Large intestine (tissue), 12 donors: ENCODE measurements around the gene PSENEN. TPM values are rescaled to one million over a fixed set of nuclear protein-coding genes. Genes with fewer than 3 reads are reported as not detected.

Experiments
- DNase-seq, 2 donors: peaks; one replicate each; pipeline versions ENCODE4 v3.0.0 to v3.0.0-alpha.2; 2013
- H3K27ac ChIP-seq: one replicate; pipeline ENCODE4 v1.5.1; 2013; ENCODE audit warnings: low read length
- H3K27me3 ChIP-seq: 2 replicates; pipeline ENCODE4 v1.6.1; 2013; ENCODE audit warnings: low read length; ENCODE audit not compliant: control insufficient read depth, insufficient read depth
- H3K36me3 ChIP-seq: 2 replicates; pipeline ENCODE4 v1.6.1; 2013; ENCODE audit warnings: low read length; ENCODE audit not compliant: control insufficient read depth, insufficient read depth
- H3K4me1 ChIP-seq: one replicate; pipeline ENCODE4 v1.6.1; 2013; ENCODE audit warnings: low read length; ENCODE audit not compliant: control insufficient read depth, insufficient read depth
- H3K4me3 ChIP-seq: one replicate; pipeline ENCODE4 v1.5.1; 2013; ENCODE audit warnings: low read length
- H3K9me3 ChIP-seq: one replicate; pipeline ENCODE4 v1.6.1; 2013; ENCODE audit warnings: mild to moderate bottlenecking, low read depth, low read length, moderate library complexity; ENCODE audit not compliant: control insufficient read depth
- WGBS: methylation state at CpG from one replicate; pipeline ENCODE4 v1.1.5; 2013; ENCODE audit warnings: low lambda C conversion rate; ENCODE audit not compliant: insufficient coverage; 5-methylcytosine and 5-hydroxymethylcytosine counted together
- long read RNA-seq, 11 donors: transcript quantifications; one replicate each; lab custom pipeline, GENCODE V29; 2026
- polyA plus RNA-seq: library from polyadenylated mRNA; unstranded; fragments of 120-200 nt; gene quantifications from one replicate; pipeline ENCODE4 v1.2.1, GENCODE V29; 2013

PSENEN gene
- polyA plus RNA-seq, result 63.3 TPM
- long read RNA-seq, donor 1, transcript PSENEN-202 (4 exons, 1,661 nt), result major isoform, 15 of 17 reads
- long read RNA-seq, donor 1, partial matches to known transcripts, result 0 of 17 reads
- long read RNA-seq, donor 1, other reads (novel, unspliced or antisense), result 0 of 17 reads
- long read RNA-seq, donor 2, transcript PSENEN-202 (4 exons, 1,661 nt), result major isoform, 48 of 59 reads
- long read RNA-seq, donor 2, partial matches to known transcripts, result 5 of 59 reads
- long read RNA-seq, donor 2, other reads (novel, unspliced or antisense), result 0 of 59 reads
- long read RNA-seq, donor 3, result 0 reads
- long read RNA-seq, donor 4, partial matches to known transcripts, result 0 of 2 reads
- long read RNA-seq, donor 4, other reads (novel, unspliced or antisense), result 0 of 2 reads
- long read RNA-seq, donor 5, transcript PSENEN-202 (4 exons, 1,661 nt), result major isoform, 16 of 16 reads
- long read RNA-seq, donor 5, partial matches to known transcripts, result 0 of 16 reads
- long read RNA-seq, donor 5, other reads (novel, unspliced or antisense), result 0 of 16 reads
- long read RNA-seq, donor 6, transcript PSENEN-202 (4 exons, 1,661 nt), result major isoform, 14 of 32 reads
- long read RNA-seq, donor 6, partial matches to known transcripts, result 5 of 32 reads
- long read RNA-seq, donor 6, other reads (novel, unspliced or antisense), result 11 of 32 reads
- long read RNA-seq, donor 7, transcript PSENEN-202 (4 exons, 1,661 nt), result major isoform, 12 of 17 reads
- long read RNA-seq, donor 7, partial matches to known transcripts, result 0 of 17 reads
- long read RNA-seq, donor 7, other reads (novel, unspliced or antisense), result 5 of 17 reads
- long read RNA-seq, donor 8, transcript PSENEN-202 (4 exons, 1,661 nt), result major isoform, 44 of 74 reads
- long read RNA-seq, donor 8, partial matches to known transcripts, result 11 of 74 reads
- long read RNA-seq, donor 8, other reads (novel, unspliced or antisense), result 13 of 74 reads
- long read RNA-seq, donor 9, transcript PSENEN-202 (4 exons, 1,661 nt), result major isoform, 22 of 36 reads
- long read RNA-seq, donor 9, partial matches to known transcripts, result 0 of 36 reads
- long read RNA-seq, donor 9, other reads (novel, unspliced or antisense), result 12 of 36 reads
- long read RNA-seq, donor 10, transcript PSENEN-202 (4 exons, 1,661 nt), result major isoform, 26 of 46 reads
- long read RNA-seq, donor 10, partial matches to known transcripts, result 14 of 46 reads
- long read RNA-seq, donor 10, other reads (novel, unspliced or antisense), result 6 of 46 reads
- long read RNA-seq, donor 11, transcript PSENEN-202 (4 exons, 1,661 nt), result major isoform, 28 of 30 reads
- long read RNA-seq, donor 11, partial matches to known transcripts, result 0 of 30 reads
- long read RNA-seq, donor 11, other reads (novel, unspliced or antisense), result 0 of 30 reads

DNA sequence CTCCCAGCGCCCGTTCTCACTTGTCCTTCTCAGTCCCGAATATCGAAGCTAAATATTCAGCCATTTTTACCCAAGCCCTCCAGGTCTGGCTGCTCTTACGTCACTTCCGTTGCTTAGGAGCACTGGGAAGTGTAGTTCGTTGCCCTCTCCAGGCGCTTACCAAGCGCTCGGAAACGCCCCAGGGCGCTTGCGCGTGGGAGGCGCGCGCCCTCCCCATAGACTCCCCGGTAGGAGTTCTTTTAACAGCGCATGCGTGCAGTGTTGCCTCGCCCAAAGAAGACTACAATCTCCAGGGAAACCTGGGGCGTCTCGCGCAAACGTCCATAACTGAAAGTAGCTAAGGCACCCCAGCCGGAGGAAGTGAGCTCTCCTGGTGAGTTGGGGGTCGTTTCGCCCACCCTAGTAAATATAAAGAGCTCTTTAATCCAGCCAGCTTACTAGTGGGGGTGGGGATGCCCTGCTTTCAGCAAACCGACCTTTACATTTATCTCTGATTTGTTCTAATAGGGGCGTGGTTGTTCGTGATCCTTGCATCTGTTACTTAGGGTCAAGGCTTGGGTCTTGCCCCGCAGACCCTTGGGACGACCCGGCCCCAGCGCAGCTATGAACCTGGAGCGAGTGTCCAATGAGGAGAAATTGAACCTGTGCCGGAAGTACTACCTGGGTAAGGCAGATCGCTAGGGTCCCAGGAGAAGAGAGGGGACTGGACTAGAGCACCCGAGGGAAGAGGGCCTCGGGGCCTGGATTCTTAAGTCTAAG lies at the start of gene PSENEN, which contains the start of gene U2AF1L4:
Gene PSENEN (plus strand): TSS at position 324 of the 759 bp plus-strand sequence. CDS start 280 bp downstream, at position 604.
Gene U2AF1L4 (minus strand): TSS at position 91 of the 759 bp plus-strand sequence. CDS start 27 bp downstream, at position 64.
- peak; percentile 100 for DNase-seq
- Histone ChIP-seq H3K27me3 (no peaks in the 10 kb centered on the region), H3K36me3 (peaks cover 3% of the 10 kb centered on the region), H3K9me3 (no peaks in the 10 kb centered on the region), H3K27ac (peak within 1 kb of the TSS; percentile 96), H3K4me3 (peak within 1 kb of the TSS; percentile 90), H3K4me1 (peaks cover 25% of the 10 kb centered on the region)
- WGBS, result no CpG with 5 or more reads among the region's 40 CpGs

GRCh38 chr19:35695895-35696422 lies 49.5 kb upstream of the PSENEN start:
- Histone ChIP-seq H3K27me3 (no peaks in the 10 kb centered on the region), H3K4me3 (no peak overlapping the region), H3K36me3 (no peaks in the 10 kb centered on the region), H3K4me1 (no peaks in the 10 kb centered on the region), H3K9me3 (no peaks in the 10 kb centered on the region), H3K27ac (no peak overlapping the region)
- DNase-seq, result no peak
- no CpG with 5 or more reads among the region's 2 CpGs for WGBS

- Histone ChIP-seq H3K9me3 (no peaks in the 10 kb centered on the region), H3K36me3 (no peaks in the 10 kb centered on the region), H3K27me3 (no peaks in the 10 kb centered on the region), H3K4me3 (no peak overlapping the region), H3K4me1 (no peaks in the 10 kb centered on the region), H3K27ac (no peak overlapping the region)
- DNase-seq, result no peak
- no CpG with 5 or more reads among the region's 4 CpGs for WGBS
Observed at GRCh38 chr19:35696835-35697234, 48.6 kb upstream of the PSENEN start.

DNA sequence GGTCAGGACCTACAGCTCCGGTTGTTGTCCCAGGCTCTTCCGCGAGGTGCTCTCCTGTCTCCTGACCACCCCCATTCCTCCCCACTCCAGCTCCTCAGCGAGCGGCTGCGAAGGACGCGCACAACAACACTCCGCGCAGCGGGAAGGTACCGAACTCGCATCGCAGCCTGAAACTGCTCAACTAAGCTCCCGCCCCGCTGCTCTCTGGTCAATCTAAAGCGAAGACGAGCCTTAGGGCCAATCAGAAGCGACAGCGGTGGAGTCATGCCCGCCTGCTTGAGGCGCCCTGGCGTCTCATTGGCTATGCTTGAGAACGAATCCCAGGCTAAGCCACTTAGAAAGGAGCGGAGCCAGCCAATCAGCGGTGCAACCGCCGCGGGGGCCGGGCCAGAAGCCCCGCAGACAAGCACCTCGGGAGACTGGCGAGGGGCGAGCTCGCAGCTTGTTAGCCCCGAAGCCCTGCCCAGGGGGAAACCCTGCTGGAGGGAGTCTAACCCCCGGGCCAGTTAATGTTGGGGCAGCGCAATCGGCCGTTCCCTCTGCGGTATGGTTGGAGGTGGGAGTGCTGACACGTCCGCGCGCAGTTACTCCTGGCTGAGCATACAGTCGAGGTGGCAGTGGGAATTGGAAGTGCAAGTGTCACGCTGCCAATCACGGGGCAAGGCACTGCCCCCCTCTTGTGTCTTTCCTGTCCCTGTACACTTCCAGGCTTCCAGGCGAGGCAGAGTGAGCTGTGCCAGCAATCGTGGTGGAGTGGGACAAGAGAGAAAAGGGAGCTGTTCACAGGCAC lies 43.0 kb upstream of the PSENEN start:
- WGBS, result no CpG with 5 or more reads among the region's 50 CpGs
- peaks cover 10% of the 10 kb centered on the region for H3K27me3 ChIP-seq
- no peak overlapping the region for H3K27ac ChIP-seq
- peak; percentile 92 to 96 for DNase-seq
- no peaks in the 10 kb centered on the region for H3K36me3 ChIP-seq
- peaks cover 3% of the 10 kb centered on the region for H3K4me1 ChIP-seq
- peak overlapping the region; percentile 50 for H3K4me3 ChIP-seq
- H3K9me3 ChIP-seq, result peaks cover 3% of the 10 kb centered on the region

DNA sequence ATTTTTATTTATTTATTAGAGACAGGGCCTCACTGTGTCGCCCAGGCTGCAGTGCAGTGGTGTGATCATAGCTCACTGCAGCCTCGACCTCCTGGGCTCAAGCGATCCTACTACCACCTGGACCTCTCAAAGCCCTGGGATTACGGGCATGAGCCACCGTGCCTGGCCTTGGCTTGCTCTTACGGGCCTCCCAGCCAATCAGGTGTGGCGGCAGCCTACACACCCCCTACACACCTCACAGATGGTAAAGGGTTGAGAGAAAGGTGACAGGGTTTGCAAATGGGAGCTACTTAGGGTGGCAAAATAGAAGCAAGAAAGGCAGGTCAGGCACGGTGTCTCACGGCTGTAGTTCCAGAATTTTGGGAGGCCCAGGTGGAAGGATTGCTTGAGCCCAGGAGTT lies 42.1 kb upstream of the PSENEN start:
- Histone ChIP-seq H3K9me3 (peaks cover 3% of the 10 kb centered on the region), H3K27me3 (peaks cover 10% of the 10 kb centered on the region), H3K4me1 (peaks cover 3% of the 10 kb centered on the region), H3K36me3 (no peaks in the 10 kb centered on the region), H3K4me3 (no peak overlapping the region), H3K27ac (no peak overlapping the region)
- no CpG with 5 or more reads among the region's 9 CpGs for WGBS
- no peak for DNase-seq

DNA sequence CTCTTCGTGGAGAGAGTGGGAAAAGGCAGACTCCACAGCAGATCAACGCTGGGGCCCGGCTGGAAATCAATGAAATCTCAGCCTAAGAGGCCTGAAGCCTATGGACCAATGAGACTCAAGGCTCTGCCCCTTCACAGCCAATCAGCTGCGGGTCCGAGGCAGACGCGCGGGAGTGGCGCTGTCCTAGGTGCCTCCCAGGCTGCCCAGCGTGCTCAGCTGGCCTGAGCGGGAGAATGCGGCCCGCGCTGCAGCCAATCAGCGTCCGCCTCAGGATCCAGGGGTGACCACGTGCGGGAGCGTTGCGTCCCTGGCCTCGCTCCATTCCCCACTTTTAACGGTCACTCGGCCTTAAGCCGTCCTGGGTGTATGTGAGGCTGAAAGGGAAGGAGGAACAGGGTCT lies 41.2 kb upstream of the PSENEN start, which contains the start of gene ZBTB32:
Gene ZBTB32 (plus strand): TSS at position 341 of the 400 bp plus-strand sequence. CDS start 10,069 bp downstream, outside the sequence.
- DNase-seq, result peak in 1 of 2 donors; percentile 25
- Histone ChIP-seq H3K27ac (no peak within 1 kb of the TSS), H3K27me3 (peaks cover 10% of the 10 kb centered on the region), H3K9me3 (peaks cover 3% of the 10 kb centered on the region), H3K4me3 (no peak within 1 kb of the TSS), H3K4me1 (peaks cover 3% of the 10 kb centered on the region), H3K36me3 (no peaks in the 10 kb centered on the region)
- WGBS, result no CpG with 5 or more reads among the region's 24 CpGs

GRCh38 chr19:35708391-35708790 lies 37.1 kb upstream of the PSENEN start:
- Histone ChIP-seq H3K4me1 (no peaks in the 10 kb centered on the region), H3K9me3 (peaks cover 3% of the 10 kb centered on the region), H3K4me3 (no peak overlapping the region), H3K27ac (no peak overlapping the region), H3K36me3 (no peaks in the 10 kb centered on the region), H3K27me3 (peaks cover 15% of the 10 kb centered on the region)
- DNase-seq, result no peak
- no CpG with 5 or more reads among the region's 1 CpG for WGBS

GRCh38 chr19:35710784-35711723 lies 34.4 kb upstream of the PSENEN start:
- Histone ChIP-seq H3K27me3 (peaks cover 5% of the 10 kb centered on the region), H3K4me3 (no peak overlapping the region), H3K9me3 (no peaks in the 10 kb centered on the region), H3K4me1 (peaks cover 10% of the 10 kb centered on the region), H3K27ac (no peak overlapping the region), H3K36me3 (no peaks in the 10 kb centered on the region)
- no CpG with 5 or more reads among the region's 13 CpGs for WGBS
- no peak for DNase-seq
